Type B pancreatic cell (in vitro differentiated cells): ENCODE measurements around the gene SMIM28. TPM values are rescaled to one million over a fixed set of nuclear protein-coding genes. Genes with fewer than 3 reads are reported as not detected.
"Not testable (repeated sequence)": the region's sequence is repeated elsewhere in the genome, so short reads cannot be mapped to it uniquely, and the experiment has no call there.

Experiments used
- DNase-seq: peaks from one replicate; pipeline ENCODE4 v3.0.0; 2021; ENCODE audit warnings: mixed read lengths; ENCODE audit not compliant: unreplicated experiment; ENCODE audit errors: extremely low spot score
- H3K27ac Mint-ChIP-seq: 2 replicates; pipeline ENCODE4 v1.8.0; 2021; ENCODE audit warnings: mild to moderate bottlenecking, mixed read lengths
- H3K27me3 Mint-ChIP-seq: 2 replicates; pipeline ENCODE4 v1.8.0; 2021; ENCODE audit warnings: mixed read lengths
- H3K36me3 Mint-ChIP-seq: 2 replicates; pipeline ENCODE4 v1.8.0; 2021; ENCODE audit warnings: mixed read lengths
- H3K4me1 Mint-ChIP-seq: one replicate; pipeline ENCODE4 v1.8.0; 2021; ENCODE audit warnings: mixed read lengths; ENCODE audit not compliant: unreplicated experiment
- H3K4me3 Mint-ChIP-seq: 2 replicates; pipeline ENCODE4 v1.8.0; 2021; ENCODE audit warnings: mild to moderate bottlenecking, mixed read lengths
- H3K9me3 Mint-ChIP-seq: 2 replicates; pipeline ENCODE4 v1.8.0; 2021; ENCODE audit warnings: mixed read lengths
- CTCF ChIP-seq: fragments of 200-600 bp; sonication (generic); conservative IDR thresholded peaks from 2 replicates; pipeline ENCODE4 v1.5.0; 2021; ENCODE audit warnings: antibody characterized with exemption, mild to moderate bottlenecking
- total RNA-seq: library from RNA; stranded (reverse); gene quantifications from 2 replicates; pipeline ENCODE4 v1.2.1, GENCODE V29; 2021; ENCODE audit warnings: low replicate concordance

The SMIM28 gene
- total RNA-seq, 1 donor from 2014 or later: not detected

DNA sequence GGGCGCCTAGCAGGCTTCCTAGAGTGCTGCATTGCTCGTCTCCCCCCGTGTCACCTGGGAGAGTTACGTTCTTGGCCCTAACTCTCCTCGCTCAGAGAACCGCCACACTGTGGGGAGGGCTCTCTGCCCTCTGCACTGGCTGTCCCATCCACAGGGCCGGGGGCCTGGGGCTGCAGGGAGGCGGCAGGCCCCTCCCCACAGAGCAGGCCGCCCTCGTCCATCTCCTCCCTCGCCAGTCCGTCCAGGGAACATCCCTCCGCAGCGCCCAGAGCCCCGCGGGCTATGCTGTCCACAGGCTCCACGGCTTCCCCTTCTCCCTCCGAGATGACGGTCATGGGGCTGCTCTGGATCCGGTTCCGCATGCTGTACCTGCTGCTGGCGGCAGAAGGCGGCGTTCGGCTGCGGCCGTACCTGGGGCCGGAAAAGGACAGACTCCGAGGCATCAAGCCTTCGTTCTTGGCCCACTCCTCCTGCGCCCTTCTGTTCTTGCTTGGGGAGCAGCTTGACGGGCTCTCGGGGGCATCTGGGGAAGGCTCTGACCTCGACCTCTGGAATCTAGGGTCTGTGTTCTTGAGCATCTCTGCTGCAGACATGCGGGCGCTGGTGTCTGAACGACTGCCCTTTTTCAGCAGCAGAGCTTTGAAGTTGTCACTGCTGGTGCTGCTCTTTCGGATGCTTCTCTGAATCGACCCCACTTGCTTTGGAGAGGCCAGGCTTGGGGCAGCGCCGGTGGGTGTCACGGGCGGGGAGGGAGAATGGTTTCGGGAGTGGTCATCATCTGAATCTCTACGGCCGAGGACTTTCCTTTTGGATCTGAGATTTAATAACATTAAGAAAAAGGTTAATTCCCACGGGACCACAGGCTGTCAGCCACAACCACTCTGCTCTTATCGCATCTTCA, 46.5 kb downstream of the SMIM28 start:
- no peak overlapping the region for H3K27ac Mint-ChIP-seq
- H3K4me1 Mint-ChIP-seq: peaks cover 2% of the 10 kb centered on the region
- H3K9me3 Mint-ChIP-seq: no peaks in the 10 kb centered on the region
- no peaks in the 10 kb centered on the region for H3K27me3 Mint-ChIP-seq
- peaks cover 22% of the 10 kb centered on the region for H3K36me3 Mint-ChIP-seq
- H3K4me3 Mint-ChIP-seq: no peak overlapping the region
- TF ChIP-seq CTCF: no peak
- DNase-seq: no peak

- not testable (repeated sequence) for H3K4me3 Mint-ChIP-seq, H3K9me3 Mint-ChIP-seq, DNase-seq, H3K27me3 Mint-ChIP-seq, H3K4me1 Mint-ChIP-seq, H3K27ac Mint-ChIP-seq
- peaks cover 20% of the 10 kb centered on the region for H3K36me3 Mint-ChIP-seq
These were observed 47.6 kb downstream of the SMIM28 start for GRCh38 chr6:138425256-138425655.

GRCh38 chr6:138426500-138427123, 48.9 kb downstream of the SMIM28 start:
- Mint-ChIP-seq H3K36me3 (peaks cover 15% of the 10 kb centered on the region), H3K9me3 (no peaks in the 10 kb centered on the region), H3K4me1 (peaks cover 8% of the 10 kb centered on the region), H3K27me3 (no peaks in the 10 kb centered on the region), H3K4me3 (no peak overlapping the region), H3K27ac (no peak overlapping the region)
- TF ChIP-seq CTCF: no peak
- DNase-seq: no peak

DNA sequence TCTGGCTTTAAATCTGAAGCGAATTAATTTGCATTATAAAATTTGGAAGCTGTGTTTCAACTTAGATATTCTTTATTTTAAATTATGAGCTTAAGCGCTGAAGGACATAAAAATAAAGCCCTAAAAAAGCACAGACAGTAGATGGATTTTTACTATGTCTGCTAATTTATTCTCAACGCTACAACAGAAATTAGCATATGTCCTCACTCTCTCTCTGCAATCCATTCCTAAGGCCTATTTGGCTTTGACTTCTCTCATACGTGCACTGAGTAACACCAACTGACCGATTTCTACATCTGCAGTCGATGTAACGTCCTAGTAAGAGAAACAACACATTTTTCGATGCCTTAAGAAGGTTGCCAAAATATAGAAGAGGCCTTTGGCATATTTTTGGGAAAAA, 50.0 kb downstream of the SMIM28 start:
- no peak for TF ChIP-seq CTCF
- Mint-ChIP-seq H3K27ac (no peak overlapping the region), H3K36me3 (peaks cover 15% of the 10 kb centered on the region), H3K4me3 (no peak overlapping the region), H3K9me3 (no peaks in the 10 kb centered on the region), H3K27me3 (no peaks in the 10 kb centered on the region), H3K4me1 (peaks cover 8% of the 10 kb centered on the region)
- DNase-seq: no peak

DNA sequence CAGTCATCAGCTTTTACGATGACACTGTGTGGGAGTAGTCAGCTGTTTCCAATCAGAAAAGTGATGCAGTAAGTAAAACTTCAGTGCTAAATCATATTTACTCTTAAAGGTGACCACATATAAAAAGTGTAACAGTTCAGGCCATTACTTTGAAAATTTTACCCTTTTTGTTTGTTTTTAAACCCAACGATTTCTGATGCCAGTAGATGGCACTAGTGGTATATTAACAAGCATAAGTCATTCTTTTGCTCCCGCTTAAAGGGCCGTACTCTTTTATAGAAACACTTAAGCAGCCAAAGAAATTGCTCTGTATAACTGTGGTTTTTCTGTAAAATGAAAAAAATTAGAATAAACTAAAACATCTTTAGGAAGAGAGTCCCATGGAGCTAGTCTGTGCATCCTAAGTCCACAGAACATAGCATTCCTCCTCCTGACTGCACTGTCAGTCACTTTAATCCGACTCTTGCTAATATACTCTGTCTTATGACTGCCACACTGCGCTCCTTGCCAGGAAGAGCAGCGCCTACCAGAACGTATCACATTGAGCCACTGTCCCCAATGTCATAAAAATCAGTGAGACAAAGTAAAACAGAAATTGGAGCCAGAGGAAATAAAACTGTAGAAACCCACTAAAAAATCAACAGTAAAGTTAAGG, 51.4 kb downstream of the SMIM28 start:
- DNase-seq: no peak
- Mint-ChIP-seq H3K27ac (peak overlapping the region; percentile 39), H3K27me3 (no peaks in the 10 kb centered on the region), H3K4me3 (no peak overlapping the region), H3K9me3 (no peaks in the 10 kb centered on the region), H3K4me1 (peaks cover 8% of the 10 kb centered on the region), H3K36me3 (peaks cover 9% of the 10 kb centered on the region)
- peak; percentile 80 for TF ChIP-seq CTCF

GRCh38 chr6:138429761-138430160, 52.1 kb downstream of the SMIM28 start:
- no peak for DNase-seq
- H3K27ac Mint-ChIP-seq: no peak overlapping the region
- peaks cover 8% of the 10 kb centered on the region for H3K4me1 Mint-ChIP-seq
- no peak for TF ChIP-seq CTCF
- peaks cover 9% of the 10 kb centered on the region for H3K36me3 Mint-ChIP-seq
- no peak overlapping the region for H3K4me3 Mint-ChIP-seq
- no peaks in the 10 kb centered on the region for H3K27me3 Mint-ChIP-seq
- no peaks in the 10 kb centered on the region for H3K9me3 Mint-ChIP-seq
